Suppressor macrophage (primary cell): Measurements from ENCODE around the gene GMPS.
A peak's percentile ranks its signal among the peaks of the same experiment; 100 is the strongest.
"Not testable (repeated sequence)": the region's sequence is repeated elsewhere in the genome, so short reads cannot be mapped to it uniquely, and the experiment has no call there.

ENCODE experiments used
- DNase-seq, 4 experiments: peaks; one replicate each; pipeline ENCODE4 v3.0.0-alpha.2; 2020 to 2022

Gene GMPS

GRCh38 chr3:155944081-155944480 is 73.6 kb downstream of the GMPS start:
- no peak for DNase-seq

- no peak for DNase-seq
Measured at GRCh38 chr3:155946178-155946577, 75.7 kb downstream of the GMPS start.

GRCh38 chr3:155948476-155948875 is 78.0 kb downstream of the GMPS start:
- DNase-seq = no peak

GRCh38 chr3:155949453-155950217 is 79.2 kb downstream of the GMPS start:
- DNase-seq = no peak

GRCh38 chr3:155956508-155957411 is 86.3 kb downstream of the GMPS start:
- DNase-seq = no peak

GRCh38 chr3:155957412-155957880 is 87.0 kb downstream of the GMPS start:
- DNase-seq = no peak

GRCh38 chr3:155958676-155959075 is 88.2 kb downstream of the GMPS start:
- no peak for DNase-seq

GRCh38 chr3:155960060-155960459 is 89.6 kb downstream of the GMPS start:
- no peak for DNase-seq

- not testable (repeated sequence) for DNase-seq
Measured at GRCh38 chr3:155961044-155961443, 90.6 kb downstream of the GMPS start.

- DNase-seq = peak in 1 of 4 experiments; percentile 4
Measured at GRCh38 chr3:155963570-155963969, 93.1 kb downstream of the GMPS start.

GRCh38 chr3:155970398-155970797 is 99.9 kb downstream of the GMPS start:
- DNase-seq = no peak

GRCh38 chr3:155972885-155973584 is 102.6 kb downstream of the GMPS start:
- no peak for DNase-seq

GRCh38 chr3:155978324-155978723 is 107.9 kb downstream of the GMPS start:
- DNase-seq = no peak

- DNase-seq = no peak
Measured at GRCh38 chr3:155979746-155980145, 109.3 kb downstream of the GMPS start.

GRCh38 chr3:155981669-155982068 is 111.2 kb downstream of the GMPS start:
- no peak for DNase-seq

GRCh38 chr3:155983834-155984474 is 113.5 kb downstream of the GMPS start:
- no peak for DNase-seq

GRCh38 chr3:155984791-155985417 is 114.5 kb downstream of the GMPS start:
- DNase-seq = peak; percentile 31 to 53 (median 43)

GRCh38 chr3:155989536-155989935 is 119.1 kb downstream of the GMPS start:
- no peak for DNase-seq

GRCh38 chr3:155991212-155991611 is 120.8 kb downstream of the GMPS start:
- no peak for DNase-seq

- DNase-seq = no peak
Measured at GRCh38 chr3:155991847-155992246, 121.4 kb downstream of the GMPS start.
